ENCODE measurements around the gene CHP2.
A peak's percentile ranks its signal among the peaks of the same experiment; 100 is the strongest.
"Not testable (repeated sequence)": the region's sequence is repeated elsewhere in the genome, so short reads cannot be mapped to it uniquely, and the experiment has no call there.

CHP2 gene

DNA sequence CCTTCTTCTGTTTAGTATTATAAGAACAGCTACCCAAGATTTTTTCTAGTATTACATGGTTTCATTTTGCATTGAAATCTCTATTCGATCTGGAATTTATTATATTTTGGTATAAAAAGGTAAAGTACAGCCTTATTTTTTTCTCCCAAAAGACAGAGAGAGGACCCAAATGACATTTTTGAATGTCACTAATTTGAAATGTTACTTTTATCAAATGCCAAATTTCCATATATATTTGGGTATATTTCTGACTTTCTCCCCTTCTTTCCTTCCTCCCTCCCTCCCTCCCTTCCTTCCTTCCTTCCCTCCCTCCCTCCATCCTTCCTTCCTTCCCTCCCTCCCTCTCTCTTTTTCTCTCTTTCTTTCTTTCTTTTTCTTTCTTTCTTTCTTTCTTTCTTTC is 6.2 kb upstream of the CHP2 start:
- no peak for DNase-seq

DNA sequence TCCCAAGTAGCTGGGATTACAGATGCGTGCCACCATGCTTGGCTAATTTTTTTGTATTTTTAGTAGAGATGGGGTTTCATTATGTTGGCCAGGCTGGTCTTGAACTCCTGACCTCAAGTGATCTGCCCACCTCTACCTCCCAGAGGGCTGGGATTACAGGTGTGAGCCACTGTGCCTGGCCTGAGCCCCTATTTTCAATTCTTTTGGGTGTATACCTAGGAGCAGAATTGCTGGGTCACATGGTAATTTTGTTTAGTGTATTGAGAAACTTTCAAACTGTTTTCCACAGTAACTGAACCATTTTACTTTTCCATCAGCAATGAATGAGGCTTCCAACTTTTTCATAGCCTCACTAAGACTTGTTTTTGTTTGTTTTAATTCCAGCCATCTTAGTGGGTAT is 3.8 kb upstream of the CHP2 start:
- DNase-seq: not testable (repeated sequence)

DNA sequence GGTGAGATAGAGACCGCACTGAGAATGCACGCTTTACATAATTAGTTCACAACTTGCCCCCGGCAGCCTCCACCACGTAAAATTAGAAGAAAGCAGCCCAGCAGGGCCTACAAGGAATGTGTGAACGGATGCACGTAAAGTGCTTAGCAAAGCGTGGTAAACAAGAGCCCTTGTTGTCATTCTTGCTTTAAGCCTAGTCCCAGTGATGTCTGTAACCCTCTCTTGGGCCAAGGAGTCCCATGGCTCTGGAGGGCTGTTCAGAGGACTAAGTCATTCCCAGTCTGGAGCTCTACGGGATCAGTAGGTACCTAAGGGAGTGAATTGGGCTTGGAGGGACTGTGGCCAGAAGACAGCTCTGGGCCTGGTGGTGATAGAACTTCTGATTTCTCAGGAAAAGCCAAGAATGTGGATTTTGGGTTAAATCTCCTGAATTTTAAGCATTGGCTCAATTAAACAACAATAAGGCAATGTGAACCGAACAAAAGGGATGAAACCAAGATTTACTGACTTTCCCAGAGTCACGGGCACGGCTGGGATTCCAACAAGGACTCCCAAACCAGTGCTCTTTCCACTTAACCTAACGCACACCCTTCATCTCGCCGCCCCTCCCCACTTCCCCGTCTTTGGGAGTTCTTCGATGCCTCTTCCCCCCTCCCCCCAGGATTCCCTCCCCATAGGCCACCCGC is 775 bp upstream of the CHP2 start:
- no peak for DNase-seq

DNA sequence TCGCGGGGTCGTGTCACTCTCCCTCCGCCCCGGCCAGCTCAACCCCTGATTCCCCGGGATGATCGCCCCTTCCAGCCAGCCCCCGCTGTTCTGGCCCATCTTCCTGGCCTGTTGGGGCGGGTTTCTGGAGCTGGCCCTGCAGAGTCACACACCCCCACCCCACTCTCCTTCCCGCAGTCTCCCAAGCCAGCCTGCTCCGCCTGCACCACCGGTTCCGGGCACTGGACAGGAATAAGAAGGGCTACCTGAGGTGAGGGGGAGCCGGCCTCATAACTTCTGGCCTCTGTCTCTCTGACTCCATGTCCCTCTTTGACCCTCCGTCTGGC is 621 bp downstream of the CHP2 start:
- DNase-seq: no peak

DNA sequence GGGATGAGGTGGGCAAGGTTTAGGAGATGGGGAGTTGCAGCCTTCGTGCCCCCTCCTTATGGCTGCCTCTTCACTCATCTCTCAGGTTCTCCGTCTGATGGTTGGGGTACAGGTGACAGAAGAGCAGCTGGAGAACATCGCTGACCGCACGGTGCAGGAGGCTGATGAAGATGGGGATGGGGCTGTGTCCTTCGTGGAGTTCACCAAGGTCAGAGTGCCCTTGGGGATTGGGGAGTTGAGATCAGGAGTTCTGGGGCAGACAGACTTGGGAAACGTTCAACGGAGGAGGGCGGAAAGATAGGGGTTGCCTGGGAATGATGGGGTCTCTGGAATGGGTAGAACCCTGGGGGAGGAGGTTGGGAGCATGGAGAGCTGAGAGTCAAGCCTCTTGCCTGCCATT is 2.3 kb downstream of the CHP2 start:
- no peak for DNase-seq

DNA sequence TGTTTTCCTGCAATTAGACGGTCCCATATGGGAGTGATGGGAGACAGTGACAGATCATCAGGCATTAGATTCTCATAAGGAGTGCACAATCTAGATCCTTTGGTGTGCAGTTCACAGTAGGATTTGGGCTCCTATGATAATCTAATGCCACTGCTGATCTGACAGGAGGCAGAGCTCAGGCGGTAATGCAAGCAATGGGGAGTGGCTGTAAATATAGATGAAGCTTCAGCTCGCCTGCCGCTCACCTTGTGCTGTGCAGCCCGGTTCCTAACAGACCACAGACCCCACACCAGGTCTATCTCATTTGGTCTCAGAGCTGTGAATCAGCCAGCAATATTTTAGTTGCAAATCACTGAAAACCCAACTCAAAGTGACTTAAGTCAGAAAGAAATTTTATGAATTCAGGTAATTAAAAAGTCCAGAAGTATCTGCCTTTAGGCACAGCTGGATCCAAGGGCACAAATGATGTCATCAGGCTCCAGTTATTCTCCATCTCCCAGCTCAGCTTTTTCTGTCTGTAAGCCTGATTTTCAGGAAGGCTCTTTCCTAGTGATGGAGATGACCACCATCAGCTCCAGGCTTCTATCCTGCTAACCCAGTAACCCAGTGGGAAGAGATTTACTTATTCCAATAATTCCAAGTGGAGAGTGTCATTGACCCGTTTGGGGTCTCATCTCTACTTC is 3.3 kb downstream of the CHP2 start:
- DNase-seq: no peak

DNA sequence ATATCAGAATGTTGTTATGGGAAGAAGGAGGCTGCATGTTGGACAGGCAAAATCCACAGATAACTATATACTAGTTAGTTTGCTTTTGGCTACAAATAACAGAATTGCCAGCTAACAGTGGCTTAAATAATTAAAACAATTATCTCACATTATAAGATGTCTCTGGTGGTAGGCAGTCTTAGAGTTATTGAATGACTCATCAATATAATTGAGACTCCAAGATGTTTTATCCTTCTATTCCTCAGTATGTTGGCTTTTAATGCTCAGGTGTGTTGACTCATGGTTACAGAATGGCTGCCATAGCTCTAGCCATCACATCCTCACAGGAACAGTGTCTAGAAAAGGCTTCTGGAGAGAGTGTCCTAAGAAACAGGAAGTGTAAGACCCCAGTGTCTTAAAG is 11.1 kb downstream of the CHP2 start:
- DNase-seq: no peak

DNA sequence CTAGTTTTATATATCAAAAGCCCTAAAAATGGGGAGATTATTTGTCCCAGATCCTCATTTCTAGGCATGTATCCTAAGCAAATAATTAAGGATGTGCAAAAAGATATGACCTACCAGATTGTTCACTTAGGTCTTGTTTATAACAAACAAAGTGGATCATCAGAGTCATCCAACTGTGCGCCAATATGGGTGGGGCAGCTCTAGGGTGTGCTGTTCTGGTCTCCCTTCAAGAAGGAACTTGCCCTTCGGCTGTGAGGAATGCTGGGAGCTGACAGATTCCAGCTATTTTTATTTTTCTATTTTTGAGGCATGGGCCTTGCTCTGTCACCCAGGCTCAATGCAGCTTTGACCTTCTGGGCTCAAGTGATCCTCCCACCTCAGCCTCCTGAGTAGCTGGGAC is 13.8 kb downstream of the CHP2 start:
- no peak for DNase-seq

DNA sequence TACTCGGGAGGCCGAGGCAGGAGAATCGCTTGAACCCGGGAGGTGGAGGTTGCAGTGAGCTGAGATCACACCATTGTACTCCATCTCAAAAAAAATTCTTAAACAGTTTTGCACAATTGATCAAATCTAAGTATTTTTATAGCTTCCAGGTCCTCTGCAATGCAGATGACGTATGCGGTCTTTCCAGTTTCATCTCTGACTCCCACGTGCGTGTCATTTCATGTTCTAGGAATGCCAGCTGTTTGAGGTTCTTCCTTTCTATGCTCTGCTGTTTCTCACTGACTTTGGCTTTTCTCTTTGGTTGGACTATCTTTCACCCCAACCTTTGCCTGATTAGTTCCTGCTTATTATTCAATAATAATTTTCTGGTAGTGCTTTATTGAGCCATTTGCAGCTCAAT is 16.2 kb downstream of the CHP2 start:
- DNase-seq: no peak

DNA sequence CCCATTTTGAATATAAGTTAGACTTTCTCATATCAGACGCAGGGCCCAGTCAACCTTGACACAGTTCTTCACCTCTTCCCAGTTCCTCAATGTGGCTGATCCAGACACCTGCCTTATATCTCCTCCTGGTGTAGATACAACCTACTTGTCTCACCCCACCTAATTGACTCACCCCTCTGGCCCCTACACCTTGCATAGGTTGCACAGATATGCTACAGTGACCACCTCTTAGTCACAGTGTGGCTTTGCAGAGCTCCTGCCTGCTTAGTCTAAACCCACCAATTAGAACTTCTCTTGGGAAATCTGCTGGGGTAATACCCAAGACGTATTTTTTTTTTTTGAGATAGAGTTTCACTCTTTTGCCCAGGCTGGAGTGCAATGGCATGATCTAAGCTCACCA is 16.8 kb downstream of the CHP2 start:
- DNase-seq: no peak

DNA sequence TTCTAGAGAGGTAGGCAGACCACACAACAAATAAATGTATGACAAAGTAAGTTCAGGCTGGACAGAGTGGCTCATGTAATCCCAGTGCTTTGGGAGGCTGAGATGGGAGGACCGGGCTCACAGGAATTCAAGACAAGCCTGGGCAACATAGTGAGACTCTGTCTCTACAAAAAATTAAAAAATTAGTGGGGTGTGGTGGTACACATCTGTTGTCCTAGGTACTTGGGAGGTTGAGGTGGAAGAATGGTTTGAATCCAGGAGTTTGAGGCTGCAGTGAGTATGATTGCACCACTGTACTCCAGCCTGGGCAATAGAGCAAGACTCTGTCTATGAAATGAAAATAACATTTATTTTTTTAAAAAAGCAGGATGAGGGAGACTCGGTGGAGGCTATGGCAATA is 18.5 kb downstream of the CHP2 start:
- no peak for DNase-seq

DNA sequence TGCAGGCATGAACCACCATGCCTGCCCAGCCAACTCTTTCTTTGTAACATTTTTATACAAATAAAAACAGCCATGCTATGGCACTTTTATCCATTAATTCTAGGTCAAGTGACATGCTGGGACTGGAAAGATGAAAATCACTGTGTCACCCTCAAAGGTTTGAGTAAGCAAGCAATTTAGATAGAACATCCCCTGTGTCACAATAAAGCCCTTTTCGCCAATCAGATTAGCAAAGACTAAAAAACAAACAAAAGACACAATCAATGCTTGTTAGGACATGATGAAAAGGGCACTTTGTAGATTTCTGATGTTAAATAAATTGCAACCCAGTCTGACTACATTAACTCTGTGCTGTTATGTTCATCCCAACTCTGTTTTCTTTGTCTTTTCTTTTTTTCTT is 26.4 kb downstream of the CHP2 start:
- no peak for DNase-seq

DNA sequence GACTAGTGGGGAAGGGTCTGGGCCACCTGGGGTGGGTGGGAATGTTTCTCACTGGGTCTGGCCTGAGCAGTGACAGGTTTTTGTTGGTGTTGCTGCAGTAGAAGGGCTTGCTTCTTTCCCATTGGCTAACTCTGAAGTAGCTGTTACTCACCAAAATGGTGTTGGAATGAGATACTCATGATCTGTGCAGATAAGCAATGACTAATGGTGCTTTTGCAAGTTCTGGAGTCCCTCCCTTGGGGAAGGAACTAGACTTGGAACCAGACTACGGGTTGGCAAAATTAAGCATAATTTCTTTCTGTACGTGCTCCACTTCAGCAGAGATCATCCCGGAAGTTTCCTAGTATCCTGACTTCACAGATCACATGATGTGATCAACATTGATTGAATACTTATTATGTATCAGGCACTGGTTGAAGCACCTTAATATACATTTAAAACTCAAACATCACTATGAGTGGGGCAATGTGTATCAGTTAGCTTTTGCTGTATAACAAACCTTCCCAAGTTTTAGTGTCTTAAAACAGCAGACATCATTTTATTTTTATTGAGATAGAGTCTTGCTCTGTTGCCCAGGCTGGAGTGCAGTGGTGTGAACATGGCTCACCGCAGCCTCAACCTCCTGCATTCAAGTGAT is 30.1 kb downstream of the CHP2 start:
- no peak for DNase-seq

DNA sequence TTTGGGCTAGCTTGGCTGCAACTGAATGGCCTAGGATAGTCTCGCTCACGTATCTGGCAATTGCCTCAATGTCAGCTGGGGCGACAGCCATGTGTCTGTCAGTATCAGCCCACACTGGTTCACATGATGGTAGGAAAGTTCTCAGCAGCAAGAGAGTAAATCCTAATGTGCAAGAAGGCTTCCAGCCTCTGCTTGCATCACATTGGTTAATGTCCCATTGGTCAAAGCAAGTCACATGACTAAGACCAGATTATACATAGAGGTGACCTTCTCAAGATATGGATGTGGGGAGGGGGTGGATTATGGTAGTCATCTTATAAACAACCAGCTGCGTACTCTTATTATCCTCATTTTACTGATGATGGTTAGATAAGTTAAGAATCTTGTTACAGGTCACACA is 31.0 kb downstream of the CHP2 start:
- DNase-seq: no peak

DNA sequence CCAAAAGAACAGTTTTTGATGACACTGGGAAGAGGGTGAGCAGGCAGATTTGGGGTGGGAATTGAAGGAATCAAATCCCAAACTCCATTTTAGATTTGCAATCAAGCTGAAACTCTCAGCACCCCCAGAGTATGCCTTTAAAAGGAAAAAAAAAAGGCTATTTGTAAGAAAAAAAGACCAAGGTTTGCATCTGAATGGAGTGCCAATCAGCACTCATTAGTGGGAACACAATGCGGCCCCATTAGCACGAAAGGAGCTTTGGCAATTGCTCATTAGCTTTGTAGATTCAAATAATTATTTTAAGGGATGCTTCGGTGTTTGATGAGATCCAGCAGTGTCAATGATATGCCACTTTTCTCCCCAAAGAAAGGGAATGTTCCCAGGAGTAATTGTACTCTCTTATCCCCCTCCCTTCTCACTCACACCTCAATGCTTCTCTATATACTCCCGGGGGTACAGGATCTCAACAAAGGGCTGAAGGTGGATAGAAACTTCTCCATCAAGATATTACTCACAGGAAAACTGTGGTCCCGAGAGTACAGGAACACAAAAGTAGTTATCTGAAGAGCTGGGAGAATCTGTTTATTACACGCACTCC is 32.2 kb downstream of the CHP2 start:
- DNase-seq: no peak

DNA sequence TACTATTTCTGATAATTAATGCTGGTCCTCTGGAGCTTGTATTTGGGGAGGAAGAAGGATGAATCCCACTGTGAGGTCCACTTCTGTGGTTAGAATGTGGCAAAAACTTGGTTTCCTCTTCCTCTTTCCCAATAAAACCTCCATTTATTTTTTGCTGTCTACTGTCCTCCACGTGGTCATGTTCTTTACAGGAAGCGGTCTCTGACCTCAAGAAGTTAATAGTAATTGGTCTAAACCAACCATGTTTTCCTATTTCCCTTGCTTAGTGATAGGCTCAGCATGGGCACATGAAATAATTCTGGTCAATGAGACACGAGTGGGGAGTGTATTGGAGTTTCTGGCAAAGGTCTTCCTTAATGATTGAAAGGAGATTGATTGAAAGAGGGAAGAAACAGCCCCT is 33.9 kb downstream of the CHP2 start:
- DNase-seq: no peak

DNA sequence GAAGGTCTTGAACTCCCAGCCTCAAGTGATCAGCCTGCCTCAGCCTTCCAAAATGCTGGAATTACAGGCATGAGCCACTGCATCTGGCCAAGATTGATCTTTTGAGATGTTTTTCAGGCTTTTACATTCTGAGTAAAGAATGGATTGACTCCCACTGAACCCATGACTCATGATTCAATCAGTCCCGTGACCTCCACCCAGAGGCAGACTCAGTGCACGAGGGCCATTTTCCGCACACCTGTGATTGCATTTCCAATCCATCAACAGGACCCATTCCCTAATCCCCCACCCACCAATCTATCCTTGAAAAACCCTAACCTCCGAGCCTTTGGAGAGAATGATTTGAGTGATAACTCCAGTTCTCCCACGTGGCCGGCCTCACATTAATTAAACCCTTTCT is 40.6 kb downstream of the CHP2 start:
- DNase-seq: no peak

DNA sequence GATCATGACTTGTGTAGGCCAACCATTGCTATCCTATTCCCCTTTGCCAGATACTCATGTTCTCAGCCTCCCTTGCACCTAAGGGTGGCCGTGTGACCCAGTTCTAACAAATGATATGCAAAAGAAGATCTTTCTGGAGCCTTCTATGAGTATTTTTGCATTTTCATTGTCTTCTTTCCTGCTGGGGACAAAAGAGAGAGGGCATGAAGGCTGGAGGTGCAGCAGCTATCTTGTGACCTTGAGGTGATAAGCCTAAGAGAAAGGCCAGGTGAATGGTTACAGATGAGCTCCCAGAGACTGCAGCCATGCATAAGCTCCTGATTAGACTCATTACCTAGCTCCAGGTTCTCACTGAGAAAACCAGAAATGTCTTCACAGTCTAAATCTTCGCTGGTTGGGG is 42.1 kb downstream of the CHP2 start:
- no peak for DNase-seq

DNA sequence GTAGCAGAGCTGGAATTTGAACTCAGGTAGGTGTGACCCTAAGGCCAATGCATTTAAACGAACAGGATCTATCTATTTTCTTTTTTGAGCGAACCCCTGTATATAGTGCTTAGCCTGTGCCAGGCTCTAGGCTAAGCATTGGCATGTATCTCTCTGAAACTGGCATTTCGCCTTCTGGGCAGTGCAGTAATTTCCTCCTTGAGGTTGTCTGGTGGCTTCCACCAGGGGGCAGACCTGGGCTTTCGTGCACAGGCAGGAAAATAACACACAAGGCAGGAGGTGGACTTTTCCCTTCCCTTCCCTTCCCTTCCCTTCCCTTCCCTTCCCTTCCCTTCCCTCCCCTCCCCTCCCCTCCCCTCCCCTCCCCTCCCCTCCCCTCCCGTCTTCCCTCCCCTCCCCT is 46.6 kb downstream of the CHP2 start:
- DNase-seq: peak; percentile 90

DNA sequence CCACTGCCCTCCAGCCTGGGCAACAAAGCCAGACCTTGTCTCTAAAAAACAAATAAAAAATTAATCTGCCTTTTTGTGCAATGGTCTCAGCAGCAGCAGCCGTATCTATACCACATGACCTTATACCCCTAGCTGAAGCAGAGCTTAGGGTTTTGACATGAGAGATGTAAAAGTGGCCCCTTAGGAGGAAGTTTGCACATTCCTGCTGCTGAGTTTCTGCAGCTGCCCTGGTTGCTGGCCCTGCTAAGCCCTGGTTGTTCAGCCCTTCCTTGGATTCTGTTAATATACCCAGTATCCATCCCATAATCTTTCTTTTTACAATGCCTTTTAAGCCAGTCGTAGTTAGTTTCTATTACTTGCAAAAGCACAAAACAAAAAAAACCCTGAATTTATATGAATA is 48.0 kb downstream of the CHP2 start:
- no peak for DNase-seq

DNA sequence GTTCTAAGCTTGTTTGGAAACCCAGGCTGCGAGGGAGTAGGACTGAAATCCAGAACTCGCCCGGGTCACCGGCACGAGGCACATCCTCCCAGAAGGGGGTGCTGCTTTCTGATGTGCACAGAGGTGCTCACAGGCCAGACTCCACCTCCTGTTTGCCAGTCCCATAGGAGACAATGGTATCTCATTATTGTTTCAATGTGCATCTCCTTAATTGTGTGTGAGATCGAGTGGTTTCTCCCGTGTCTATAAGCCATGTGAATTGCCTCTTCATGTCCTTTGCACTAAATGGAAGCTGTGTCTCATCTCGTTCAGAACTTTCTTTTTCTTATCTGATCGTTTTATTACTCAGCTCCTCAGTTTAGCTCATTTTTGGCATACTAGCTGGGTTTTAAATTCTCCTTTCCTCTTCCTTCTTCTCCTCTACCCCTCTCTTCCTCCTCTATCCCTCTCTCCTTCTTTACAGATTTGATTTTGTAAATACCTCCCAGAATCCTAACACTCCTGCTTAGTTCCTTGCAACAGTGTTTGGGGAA is 48.8 kb downstream of the CHP2 start:
- DNase-seq: peak; percentile 81

DNA sequence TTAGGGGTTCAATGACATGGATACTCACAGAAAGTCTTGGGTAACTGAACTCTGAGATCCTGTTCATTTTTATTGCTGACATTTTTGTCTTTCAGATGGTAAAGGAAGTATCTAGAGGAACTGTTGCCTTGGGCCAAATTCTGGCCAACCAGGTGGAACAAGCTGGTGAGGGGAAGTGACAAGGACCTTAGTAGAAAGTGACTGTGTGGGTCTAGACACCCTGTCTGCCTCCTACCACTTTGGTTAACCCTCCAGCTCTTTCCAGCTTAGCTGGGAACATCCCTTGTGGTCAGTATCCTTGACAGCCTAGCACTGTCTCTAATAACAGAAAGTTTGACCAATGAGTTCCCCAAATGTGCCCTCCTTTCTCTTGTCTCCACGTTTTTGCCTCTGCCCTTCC is 52.2 kb downstream of the CHP2 start:
- no peak for DNase-seq
